ENCODE measurements around the gene GPR62.
A peak's percentile ranks its signal among the peaks of the same experiment; 100 is the strongest.

The GPR62 gene

DNA sequence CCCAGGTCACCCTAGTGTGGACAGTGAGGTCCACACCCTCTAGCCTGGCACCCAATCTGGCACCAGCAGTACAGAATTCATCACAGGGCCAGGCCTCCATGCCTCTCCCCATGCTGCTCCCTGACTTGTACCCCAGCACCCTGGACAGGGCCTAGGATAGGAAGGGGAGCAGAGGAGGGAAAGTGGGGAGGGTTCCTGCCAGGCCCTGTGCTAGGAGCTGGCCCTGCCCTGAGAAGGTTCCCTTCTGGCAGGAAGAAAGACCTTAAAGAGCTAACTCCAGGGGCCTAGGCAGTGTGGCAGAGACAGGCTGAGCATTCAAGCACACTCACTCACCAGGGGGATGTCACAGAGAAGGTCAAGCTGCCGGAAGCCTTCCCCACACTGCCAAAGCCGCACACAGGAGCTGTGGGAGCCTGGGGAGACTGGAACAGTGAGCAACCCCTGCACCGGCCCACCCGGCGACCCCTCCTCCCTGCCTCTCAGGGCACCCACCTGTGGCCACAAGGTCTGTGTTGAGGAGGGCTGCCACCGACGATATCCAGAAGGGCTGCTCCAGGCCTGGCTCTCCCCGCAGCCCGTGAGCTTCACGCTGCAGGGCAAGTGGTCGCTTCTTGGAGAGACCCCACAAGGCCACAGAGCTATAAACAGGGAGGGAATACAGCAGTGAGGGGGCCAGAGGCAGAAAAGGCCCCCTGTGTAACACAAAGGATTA is 20.9 kb upstream of the GPR62 start:
- TF ChIP-seq, protein P1, sequence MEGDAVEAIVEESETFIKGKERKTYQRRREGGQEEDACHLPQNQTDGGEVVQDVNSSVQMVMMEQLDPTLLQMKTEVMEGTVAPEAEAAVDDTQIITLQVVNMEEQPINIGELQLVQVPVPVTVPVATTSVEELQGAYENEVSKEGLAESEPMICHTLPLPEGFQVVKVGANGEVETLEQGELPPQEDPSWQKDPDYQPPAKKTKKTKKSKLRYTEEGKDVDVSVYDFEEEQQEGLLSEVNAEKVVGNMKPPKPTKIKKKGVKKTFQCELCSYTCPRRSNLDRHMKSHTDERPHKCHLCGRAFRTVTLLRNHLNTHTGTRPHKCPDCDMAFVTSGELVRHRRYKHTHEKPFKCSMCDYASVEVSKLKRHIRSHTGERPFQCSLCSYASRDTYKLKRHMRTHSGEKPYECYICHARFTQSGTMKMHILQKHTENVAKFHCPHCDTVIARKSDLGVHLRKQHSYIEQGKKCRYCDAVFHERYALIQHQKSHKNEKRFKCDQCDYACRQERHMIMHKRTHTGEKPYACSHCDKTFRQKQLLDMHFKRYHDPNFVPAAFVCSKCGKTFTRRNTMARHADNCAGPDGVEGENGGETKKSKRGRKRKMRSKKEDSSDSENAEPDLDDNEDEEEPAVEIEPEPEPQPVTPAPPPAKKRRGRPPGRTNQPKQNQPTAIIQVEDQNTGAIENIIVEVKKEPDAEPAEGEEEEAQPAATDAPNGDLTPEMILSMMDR (conservative IDR thresholded peaks at IDR 0.05; ENCODE audit: low read depth), result no peak
- ChIA-PET CTCF (interaction anchor here (0.6 kb wide), 2 partner anchors 40 to 350 kb away, joined by 3 to 4 read pairs; partner anchors contain the start of gene ABHD14B), POLR2A (ENCODE audit: low non-redundant PET) (interaction anchor here (0.6 kb wide), 1 partner anchor 155 kb away, joined by 3 read pairs; no protein-coding TSS in a partner anchor)
- H3K27ac ChIP-seq, result no peak overlapping the region
- DNase-seq (ENCODE audit: low spot score), result no peak

DNA sequence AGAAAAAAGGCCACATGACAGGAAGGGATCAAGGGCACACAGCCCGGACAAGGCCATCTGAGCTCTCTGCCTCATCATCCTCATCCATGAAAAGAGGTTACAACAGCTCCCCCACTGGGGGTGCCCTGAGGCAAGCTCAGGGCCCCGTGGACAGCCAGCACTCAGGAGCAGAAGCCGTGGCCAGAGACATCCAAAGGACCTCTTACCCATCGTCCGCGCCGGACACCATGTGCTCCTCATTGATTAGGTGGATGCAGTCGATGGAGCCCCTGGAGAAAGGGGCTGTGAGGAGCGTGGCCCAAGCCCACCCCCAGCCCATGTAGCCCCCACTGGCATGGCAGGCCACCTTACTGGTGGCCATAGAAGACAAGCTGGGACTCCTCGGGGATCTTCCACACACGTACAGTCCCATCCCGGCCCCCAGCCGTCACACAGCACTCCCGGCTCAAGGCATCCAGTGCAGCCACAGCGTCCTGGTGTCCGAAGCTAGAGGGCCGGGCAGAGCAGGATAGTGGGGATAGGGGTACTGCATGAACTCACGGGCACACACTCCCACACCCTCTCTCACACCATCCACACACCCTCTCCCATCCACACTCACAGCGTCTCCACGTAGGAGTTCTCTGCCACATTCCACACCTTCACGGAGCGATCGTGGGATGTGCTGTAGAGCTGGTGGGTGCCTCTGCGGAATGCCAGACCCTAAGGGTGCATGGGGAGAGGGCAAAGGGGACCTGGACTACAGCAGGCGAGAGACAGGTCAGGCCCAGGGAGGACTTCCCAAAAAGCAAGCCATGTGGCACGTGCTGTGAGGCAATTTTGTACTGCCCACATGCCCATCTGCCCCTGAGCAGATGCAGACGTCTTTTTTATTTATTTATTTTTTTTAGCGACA is 19.9 kb upstream of the GPR62 start:
- H3K27ac ChIP-seq, result no peak overlapping the region
- CTCF ChIA-PET, result no interaction called here
- TF ChIP-seq, protein P1 (conservative IDR thresholded peaks at IDR 0.05; ENCODE audit: low read depth), result no peak
- POLR2A ChIA-PET (ENCODE audit: low non-redundant PET), result interaction anchor here (0.6 kb wide), 2 partner anchors 44 to 57 kb away, joined by 3 to 6 read pairs; no protein-coding TSS in a partner anchor
- no peak for DNase-seq (ENCODE audit: low spot score)

DNA sequence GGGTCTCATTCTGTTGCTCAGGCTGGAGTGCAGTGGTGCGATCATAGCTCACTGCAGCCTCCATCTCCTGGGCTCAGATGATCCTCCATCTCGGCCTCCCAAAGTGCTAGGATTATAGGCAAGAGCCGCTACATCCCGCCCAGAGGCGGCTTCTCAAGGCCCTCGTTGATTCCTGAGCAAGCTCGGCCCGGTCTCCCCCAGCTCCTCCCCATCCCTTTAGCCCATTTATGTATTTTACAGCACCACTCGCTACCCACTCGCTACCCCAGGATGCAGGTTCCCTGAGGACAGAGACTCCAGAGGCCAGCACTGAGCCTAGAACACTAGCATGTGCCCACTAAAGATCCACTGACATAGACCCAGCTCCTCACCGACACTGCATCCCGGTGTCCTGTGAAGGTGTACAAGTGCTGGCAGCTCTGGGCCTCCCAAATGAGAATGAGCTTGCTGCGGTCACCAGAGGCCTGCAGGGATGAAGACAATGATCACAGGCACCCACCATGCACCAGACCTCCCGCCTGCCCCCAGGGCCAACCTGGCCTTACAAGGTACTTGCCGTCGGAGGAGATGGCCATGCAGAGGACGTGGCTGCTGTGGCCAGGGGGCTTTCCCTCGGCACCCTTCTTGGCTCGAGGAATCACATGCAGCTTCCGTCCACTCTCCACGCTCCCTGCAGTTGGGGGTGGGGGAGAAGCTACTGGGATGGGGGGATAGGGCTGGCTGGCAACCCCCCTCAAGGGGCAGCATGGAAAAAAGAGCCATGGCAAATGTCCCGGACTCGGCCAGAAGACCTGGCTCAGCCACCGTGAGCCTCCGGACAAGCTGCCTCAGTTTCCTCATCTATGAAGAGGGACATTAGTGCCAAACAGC is 19.1 kb upstream of the GPR62 start:
- TF ChIP-seq, protein P1 (conservative IDR thresholded peaks at IDR 0.05; ENCODE audit: low read depth), result no peak

DNA sequence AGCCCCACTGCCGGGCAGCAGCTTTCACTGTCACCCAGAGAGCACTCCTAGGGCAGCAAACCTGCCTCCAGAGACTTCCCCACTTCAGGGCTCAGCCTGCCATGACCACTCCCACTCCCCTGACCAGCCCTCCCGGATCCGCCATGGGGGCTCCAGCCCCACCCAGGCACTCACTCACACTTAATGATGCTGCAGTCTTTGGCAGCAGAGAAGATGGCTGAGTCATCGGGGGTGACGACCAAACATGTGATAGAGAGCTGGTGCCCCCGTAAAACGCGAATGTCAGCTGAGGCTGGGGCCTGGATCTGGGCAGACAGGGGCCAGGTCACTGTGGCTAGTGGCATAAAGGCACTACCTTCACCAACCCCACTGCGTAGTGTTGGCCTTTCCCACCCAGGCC is 18.2 kb upstream of the GPR62 start:
- no peak for DNase-seq (ENCODE audit: low spot score)
- ChIA-PET POLR2A (ENCODE audit: low non-redundant PET) (no interaction called here), CTCF (no interaction called here)
- TF ChIP-seq, protein P1 (conservative IDR thresholded peaks at IDR 0.05; ENCODE audit: low read depth), result no peak
- H3K27ac ChIP-seq, result peak overlapping the region; percentile 22

More for the DNA sequence above, 19.1 kb upstream of the GPR62 start:
- no peak overlapping the region; the same call in 1 of the 2 replicates for H3K27ac ChIP-seq
- DNase-seq (ENCODE audit: low spot score), result no peak
- ChIA-PET CTCF (interaction anchor here (0.6 kb wide), 1 partner anchor 343 kb away, joined by 3 read pairs; the partner anchor contains the start of gene WDR82), POLR2A (ENCODE audit: low non-redundant PET) (no interaction called here)

DNA sequence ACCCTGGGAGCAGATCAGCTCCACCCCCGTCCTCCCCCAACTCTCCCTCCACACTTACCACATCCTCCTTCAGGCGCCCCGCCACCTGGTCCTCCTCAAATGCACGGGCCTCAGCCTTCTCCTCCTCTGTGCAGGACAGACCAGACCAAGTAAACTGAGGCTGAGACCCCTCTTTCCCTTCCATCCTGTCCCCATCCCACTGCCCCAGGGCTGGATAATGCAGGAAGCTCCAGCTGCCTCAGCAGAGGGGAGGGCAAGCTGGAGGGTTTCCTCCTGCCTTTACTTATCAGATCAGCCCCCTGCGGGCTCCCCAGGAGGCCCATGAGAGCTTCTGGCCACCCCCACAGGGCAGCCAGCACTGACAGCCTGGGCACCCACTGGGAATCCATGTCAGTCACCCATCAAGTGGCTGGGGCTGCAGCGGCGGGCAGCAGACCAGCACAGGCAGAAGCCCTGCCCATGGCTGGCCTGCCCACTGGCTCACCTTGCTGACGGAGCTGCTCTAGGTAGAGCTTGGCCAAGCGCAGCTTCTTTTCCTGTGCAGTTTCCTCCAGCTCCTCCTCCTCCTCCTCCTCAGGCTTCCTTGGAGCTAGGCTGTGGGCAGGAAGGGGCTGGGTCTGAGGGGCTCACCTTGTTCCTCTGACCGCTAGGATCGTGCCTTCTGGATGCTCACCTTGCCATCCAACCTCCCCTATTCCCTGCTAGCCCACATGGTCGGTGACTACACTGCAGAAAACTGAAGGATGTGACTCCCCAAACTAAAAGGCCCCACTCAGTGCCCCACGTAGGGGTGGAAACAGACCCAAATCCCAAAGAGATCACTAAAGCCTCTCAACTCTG is 17.4 kb upstream of the GPR62 start:
- POLR2A ChIA-PET (ENCODE audit: low non-redundant PET), result no interaction called here
- TF ChIP-seq, protein P1 (conservative IDR thresholded peaks at IDR 0.05; ENCODE audit: low read depth), result no peak
- H3K27ac ChIP-seq, result peak overlapping the region; percentile 22
- no peak for DNase-seq (ENCODE audit: low spot score)
- CTCF ChIA-PET, result no interaction called here

Data from RWPE1 (cell line).